Muscle layer of duodenum (tissue), 2 donors: ENCODE results near the gene NDP.

Experiments used
- H3K27ac ChIP-seq: one replicate; pipeline ENCODE4 v1.7.0; 2013; ENCODE audit warnings: mild to moderate bottlenecking, low read length
- H3K27me3 ChIP-seq: one replicate; pipeline ENCODE4 v1.7.0; 2013; ENCODE audit warnings: low read depth, mild to moderate bottlenecking, control low read depth, low read length
- H3K36me3 ChIP-seq, 2 donors: one replicate each; pipeline ENCODE4 v1.7.0; 2013; ENCODE audit warnings: low read length in 2 of 2, control low read depth in 1 of 2, mild to moderate bottlenecking in 1 of 2; ENCODE audit not compliant: insufficient read depth in 2 of 2, control insufficient read depth in 1 of 2
- H3K4me1 ChIP-seq, 2 donors: one replicate each; pipeline ENCODE4 v1.7.0; 2013; ENCODE audit warnings: low read length in 2 of 2, mild to moderate bottlenecking in 2 of 2, control low read depth in 1 of 2, moderate library complexity in 1 of 2; ENCODE audit not compliant: insufficient read depth in 2 of 2, control insufficient read depth in 1 of 2
- H3K4me3 ChIP-seq, 2 donors: one replicate each; pipeline ENCODE4 v1.7.0; 2013; ENCODE audit warnings: low read length in 2 of 2, low read depth in 1 of 2, mild to moderate bottlenecking in 1 of 2
- H3K9me3 ChIP-seq, 2 donors: one replicate each; pipeline ENCODE4 v1.7.0; 2013; ENCODE audit warnings: low read length in 2 of 2, control low read depth in 1 of 2, mild to moderate bottlenecking in 1 of 2; ENCODE audit not compliant: control insufficient read depth in 1 of 2
- donor health status: healthy.

The NDP gene

GRCh38 chrX:43970528-43970927 is 2.7 kb downstream of the NDP start:
- Histone ChIP-seq H3K4me3 (no peak overlapping the region), H3K4me1 (peaks cover 0 to 3% of the 10 kb centered on the region in 2 donors), H3K9me3 (no peaks in the 10 kb centered on the region), H3K27me3 (no peaks in the 10 kb centered on the region), H3K27ac (no peak overlapping the region), H3K36me3 (no peaks in the 10 kb centered on the region)

DNA sequence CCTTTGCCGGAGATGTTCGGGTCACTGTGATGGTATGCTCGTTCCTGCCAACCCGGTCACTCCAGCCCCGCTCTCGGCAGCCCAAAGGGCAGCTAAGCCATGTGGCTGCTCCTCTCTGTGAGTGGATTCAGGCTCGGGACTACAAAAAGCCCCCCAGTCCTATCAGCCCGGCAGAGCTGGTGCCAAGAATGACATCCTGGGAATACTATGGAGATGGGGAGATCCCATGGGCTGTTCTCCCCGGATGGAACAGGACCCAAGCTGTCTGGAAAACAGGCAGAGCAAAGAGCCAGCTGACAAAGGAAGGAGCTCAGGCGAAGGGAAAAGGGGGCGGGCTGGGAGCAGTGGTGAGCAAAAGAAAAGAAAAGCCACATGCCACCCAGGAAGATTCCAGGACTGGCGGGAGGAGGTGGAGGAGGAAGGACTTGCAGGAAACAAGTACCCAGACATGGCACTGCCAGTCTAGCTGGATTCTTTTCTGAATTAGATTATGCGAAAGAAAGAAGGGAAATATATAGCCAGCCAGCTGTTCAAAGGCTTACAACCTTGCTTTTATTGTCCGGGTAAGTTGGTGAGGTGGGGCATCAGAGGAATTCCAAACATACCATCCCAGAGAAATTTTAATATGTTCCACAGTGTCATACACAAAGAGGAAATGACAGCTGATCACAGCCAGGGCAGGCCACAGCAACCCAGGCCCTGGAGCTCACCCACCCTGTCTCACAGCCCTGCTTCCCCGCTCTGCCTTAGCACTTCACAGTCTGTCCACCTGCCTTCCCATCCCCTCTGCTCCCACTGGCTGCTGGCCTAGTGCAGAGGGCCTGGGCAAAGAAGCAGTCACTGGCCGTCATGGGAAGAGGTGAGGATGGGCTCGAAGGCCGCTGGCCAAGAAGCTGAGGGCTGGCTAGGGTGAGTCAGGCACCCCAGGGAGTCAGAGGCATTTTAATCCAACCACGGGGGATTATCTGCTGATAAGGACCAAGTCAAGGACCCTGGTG is 3.4 kb downstream of the NDP start:
- peaks cover 0 to 3% of the 10 kb centered on the region in 2 donors for H3K4me1 ChIP-seq
- H3K4me3 ChIP-seq, result no peak overlapping the region
- H3K9me3 ChIP-seq, result no peaks in the 10 kb centered on the region
- H3K27me3 ChIP-seq, result no peaks in the 10 kb centered on the region
- H3K36me3 ChIP-seq, result no peaks in the 10 kb centered on the region
- H3K27ac ChIP-seq, result no peak overlapping the region

- no peaks in the 10 kb centered on the region for H3K36me3 ChIP-seq
- H3K27me3 ChIP-seq, result no peaks in the 10 kb centered on the region
- H3K9me3 ChIP-seq, result no peaks in the 10 kb centered on the region
- peaks cover 0 to 3% of the 10 kb centered on the region in 2 donors for H3K4me1 ChIP-seq
- no peak overlapping the region for H3K27ac ChIP-seq
- no peak overlapping the region for H3K4me3 ChIP-seq
Measured at GRCh38 chrX:43968359-43968781, 4.8 kb downstream of the NDP start.

GRCh38 chrX:43964936-43965335 is 8.3 kb downstream of the NDP start:
- Histone ChIP-seq H3K27me3 (no peaks in the 10 kb centered on the region), H3K4me1 (no peaks in the 10 kb centered on the region), H3K36me3 (no peaks in the 10 kb centered on the region), H3K9me3 (no peaks in the 10 kb centered on the region), H3K27ac (no peak overlapping the region), H3K4me3 (no peak overlapping the region)

GRCh38 chrX:43963726-43964125 is 9.5 kb downstream of the NDP start:
- no peaks in the 10 kb centered on the region for H3K4me1 ChIP-seq
- no peaks in the 10 kb centered on the region for H3K27me3 ChIP-seq
- H3K9me3 ChIP-seq, result no peaks in the 10 kb centered on the region
- H3K4me3 ChIP-seq, result no peak overlapping the region
- no peaks in the 10 kb centered on the region for H3K36me3 ChIP-seq
- H3K27ac ChIP-seq, result no peak overlapping the region

DNA sequence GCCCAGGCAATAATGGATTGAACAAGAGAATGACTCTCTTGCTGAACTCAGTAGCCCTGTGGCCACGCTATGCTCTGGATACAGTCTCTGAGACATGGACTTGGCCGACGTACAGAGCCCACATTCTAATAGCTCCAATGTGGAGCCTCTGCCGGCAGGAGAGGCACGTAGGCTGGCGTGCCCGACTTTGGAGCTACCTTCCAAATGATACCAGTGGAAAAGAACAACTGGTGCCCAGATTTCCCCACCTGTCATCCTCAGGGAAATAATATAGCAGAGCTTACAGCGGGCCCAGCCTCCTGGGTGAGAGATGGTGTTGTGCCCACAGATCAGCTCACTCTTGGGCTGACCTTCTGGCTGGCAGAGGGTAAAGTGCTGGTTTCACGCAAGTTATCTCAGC is 10.6 kb downstream of the NDP start:
- no peaks in the 10 kb centered on the region for H3K27me3 ChIP-seq
- no peaks in the 10 kb centered on the region for H3K36me3 ChIP-seq
- no peaks in the 10 kb centered on the region for H3K9me3 ChIP-seq
- no peak overlapping the region for H3K4me3 ChIP-seq
- no peak overlapping the region for H3K27ac ChIP-seq
- H3K4me1 ChIP-seq, result no peaks in the 10 kb centered on the region

- H3K27me3 ChIP-seq, result no peaks in the 10 kb centered on the region
Measured at GRCh38 chrX:43961699-43962098, 11.5 kb downstream of the NDP start.

DNA sequence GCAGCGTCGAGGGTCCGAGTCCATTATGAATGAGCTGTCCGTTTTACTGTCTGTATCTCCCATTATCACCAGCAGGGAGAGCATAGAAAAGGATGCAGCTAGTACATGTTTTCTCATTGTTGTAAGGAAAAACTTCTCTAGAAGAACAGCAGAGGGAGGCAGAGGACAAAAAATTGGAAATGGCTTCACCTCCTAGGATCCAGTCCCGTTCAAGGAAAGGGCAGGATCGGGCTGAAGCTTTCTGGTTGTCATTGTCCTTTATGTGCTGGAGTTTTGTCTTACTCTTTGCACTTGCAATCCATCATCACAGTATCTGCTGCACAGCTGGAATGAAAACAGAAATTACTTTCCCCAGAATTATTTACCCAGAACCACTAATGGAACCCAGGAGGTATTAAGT is 14.7 kb downstream of the NDP start:
- Histone ChIP-seq H3K4me3 (no peak overlapping the region), H3K27me3 (no peaks in the 10 kb centered on the region), H3K36me3 (no peaks in the 10 kb centered on the region), H3K9me3 (no peaks in the 10 kb centered on the region), H3K27ac (no peak overlapping the region), H3K4me1 (peaks cover 0 to 2% of the 10 kb centered on the region in 2 donors)

More at GRCh38 chrX:43961699-43962098, 11.5 kb downstream of the NDP start:
- Histone ChIP-seq H3K4me3 (no peak overlapping the region), H3K9me3 (no peaks in the 10 kb centered on the region), H3K36me3 (no peaks in the 10 kb centered on the region), H3K4me1 (no peaks in the 10 kb centered on the region), H3K27ac (no peak overlapping the region)

DNA sequence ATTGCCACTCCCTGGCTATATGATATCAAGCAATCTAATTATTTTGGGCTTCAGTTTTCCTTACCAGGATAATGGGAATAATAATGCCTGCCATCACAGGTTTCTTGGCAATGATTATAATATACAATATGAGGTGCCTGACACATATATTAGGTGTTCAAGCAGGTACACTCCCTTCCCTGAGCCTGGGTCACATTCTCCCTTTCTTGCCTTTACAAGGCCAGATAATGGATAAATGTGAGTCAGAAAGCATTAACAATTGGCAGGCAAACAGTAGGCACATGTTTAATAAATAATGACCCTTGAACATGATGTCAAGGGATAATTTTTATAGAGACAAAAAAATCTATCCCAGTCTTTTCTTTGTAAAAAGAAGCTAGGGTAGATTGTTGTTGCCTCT is 17.2 kb downstream of the NDP start:
- Histone ChIP-seq H3K4me1 (peaks cover 0 to 2% of the 10 kb centered on the region in 2 donors), H3K27ac (no peak overlapping the region), H3K27me3 (no peaks in the 10 kb centered on the region), H3K4me3 (no peak overlapping the region), H3K9me3 (no peaks in the 10 kb centered on the region), H3K36me3 (no peaks in the 10 kb centered on the region)

DNA sequence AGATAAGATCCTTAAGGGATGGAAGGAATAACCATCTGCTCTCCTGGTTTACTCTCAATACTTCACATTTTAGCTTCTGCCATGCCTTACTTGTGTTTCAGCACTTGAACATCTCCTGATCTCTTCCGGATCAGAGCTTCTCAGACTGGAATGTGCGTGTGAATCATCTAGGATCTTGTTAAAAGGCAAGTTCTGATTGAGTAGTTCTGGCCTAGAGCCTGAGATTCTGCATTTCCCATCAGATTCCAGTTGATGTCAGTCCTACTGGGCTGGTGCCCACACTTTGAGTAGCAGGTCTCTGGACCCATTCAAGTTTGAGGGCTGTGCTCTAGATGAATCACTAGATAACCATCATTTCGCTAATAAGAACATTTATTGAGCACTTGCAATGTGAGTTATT is 20.0 kb downstream of the NDP start:
- Histone ChIP-seq H3K4me3 (no peak overlapping the region), H3K9me3 (no peaks in the 10 kb centered on the region)

GRCh38 chrX:43949669-43950068 is 23.5 kb downstream of the NDP start:
- no peaks in the 10 kb centered on the region for H3K27me3 ChIP-seq
- H3K36me3 ChIP-seq, result no peaks in the 10 kb centered on the region
- H3K27ac ChIP-seq, result no peak overlapping the region
- no peak overlapping the region for H3K4me3 ChIP-seq
- H3K4me1 ChIP-seq, result no peaks in the 10 kb centered on the region
- H3K9me3 ChIP-seq, result no peaks in the 10 kb centered on the region

More for the DNA sequence above, 20.0 kb downstream of the NDP start:
- H3K36me3 ChIP-seq, result no peaks in the 10 kb centered on the region
- H3K27ac ChIP-seq, result no peak overlapping the region
- peaks cover 0 to 2% of the 10 kb centered on the region in 2 donors for H3K4me1 ChIP-seq
- no peaks in the 10 kb centered on the region for H3K27me3 ChIP-seq
